Colonic mucosa (tissue), 4 donors: ENCODE data around the gene IFI27L2. TPM values are rescaled to one million over a fixed set of nuclear protein-coding genes. Genes with fewer than 3 reads are reported as not detected.

ENCODE experiments used
- DNase-seq: peaks from one replicate; pipeline ENCODE4 v3.0.0-alpha.2; 2020
- H3K27ac ChIP-seq: fragments of 200-600 bp; one replicate; pipeline ENCODE4 v1.8.0; 2021
- H3K27me3 ChIP-seq: fragments of 200-600 bp; one replicate; pipeline ENCODE4 v1.8.0; 2021
- H3K36me3 ChIP-seq: fragments of 200-600 bp; one replicate; pipeline ENCODE4 v1.8.0; 2021
- H3K4me1 ChIP-seq: fragments of 200-600 bp; one replicate; pipeline ENCODE4 v1.8.0; 2021; ENCODE audit warnings: mild to moderate bottlenecking
- H3K4me3 ChIP-seq: fragments of 200-600 bp; one replicate; pipeline ENCODE4 v1.8.0; 2021
- H3K9ac ChIP-seq, 2 donors: one replicate each; pipeline ENCODE4 v1.7.0; 2013; ENCODE audit warnings: control low read depth in 2 of 2, low read depth in 2 of 2, low read length in 2 of 2
- H3K9me3 ChIP-seq: fragments of 200-600 bp; one replicate; pipeline ENCODE4 v1.8.0; 2021
- intact Hi-C: fragments of 100-400 bp; cut with DNase I; formaldehyde crosslinking; loops from one replicate; pipeline ENCODE4 v1.14.1; 2022
- total RNA-seq, 2 donors: library from RNA; stranded (reverse); fragmentation: NEBNext Ultra II Directional in 1 of 2; extraction: Animal tissue kit (Norgen Biotek cat#: 25700) in 1 of 2; gene quantifications; one replicate each; pipeline ENCODE4 v1.2.1, GENCODE V29; 2021
- TF ChIP-seq, protein P1 (sequence below): fragments of 200-600 bp; IDR thresholded peaks from one replicate; pipeline ENCODE4 v1.8.0; 2022; ENCODE audit warnings: antibody characterized with exemption, mild to moderate bottlenecking
- donor health status: healthy.
- donor health status: DM: no; HTN: no; CAD: no.
- donor health status: DM: no; HTN: no; CAD: no.

The IFI27L2 gene
- total RNA-seq, 2 donors from 2014 or later, result 27.6 to 51.4 TPM

DNA sequence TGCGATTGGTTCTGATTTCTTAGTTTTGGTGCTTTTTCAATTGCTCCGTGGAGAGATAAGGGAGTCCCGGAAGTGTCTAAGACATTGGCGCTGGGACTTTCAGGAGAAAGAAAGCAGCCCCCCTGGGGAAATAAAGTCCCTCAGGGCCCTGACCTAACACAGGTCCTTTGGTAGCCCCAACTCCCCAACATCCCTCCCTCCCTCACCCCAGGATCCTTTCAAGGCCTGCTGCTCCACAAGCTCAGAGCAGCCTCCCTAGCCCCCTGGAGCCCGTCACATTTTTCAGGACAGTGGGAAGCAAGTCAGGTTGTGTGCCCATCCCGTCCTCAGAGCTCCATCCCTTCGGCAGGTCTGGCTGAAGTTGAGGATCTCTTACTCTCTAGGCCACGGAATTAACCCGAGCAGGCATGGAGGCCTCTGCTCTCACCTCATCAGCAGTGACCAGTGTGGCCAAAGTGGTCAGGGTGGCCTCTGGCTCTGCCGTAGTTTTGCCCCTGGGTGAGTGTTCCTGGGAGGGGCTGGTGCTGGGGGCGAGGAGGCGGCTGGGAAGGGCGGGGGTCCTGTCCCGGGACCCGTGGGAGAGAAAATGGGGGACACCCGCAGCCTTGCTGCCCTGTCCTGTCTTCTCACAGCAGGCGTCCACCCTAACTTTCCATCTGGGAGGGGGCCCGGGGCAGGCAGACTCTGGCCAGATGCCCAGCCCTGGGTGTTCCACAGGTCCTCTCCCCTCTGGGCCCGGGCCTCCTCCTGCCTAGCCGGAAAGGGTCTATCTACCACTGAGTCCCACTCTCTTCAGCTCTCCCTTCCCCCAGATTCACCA is 17.9 kb downstream of the IFI27L2 start:
- H3K4me3 ChIP-seq, result peak overlapping the region; percentile 40
- peak overlapping the region; percentile 28 to 44 for H3K9ac ChIP-seq
- peak overlapping the region; percentile 74 for H3K27ac ChIP-seq
- TF ChIP-seq, protein P1, sequence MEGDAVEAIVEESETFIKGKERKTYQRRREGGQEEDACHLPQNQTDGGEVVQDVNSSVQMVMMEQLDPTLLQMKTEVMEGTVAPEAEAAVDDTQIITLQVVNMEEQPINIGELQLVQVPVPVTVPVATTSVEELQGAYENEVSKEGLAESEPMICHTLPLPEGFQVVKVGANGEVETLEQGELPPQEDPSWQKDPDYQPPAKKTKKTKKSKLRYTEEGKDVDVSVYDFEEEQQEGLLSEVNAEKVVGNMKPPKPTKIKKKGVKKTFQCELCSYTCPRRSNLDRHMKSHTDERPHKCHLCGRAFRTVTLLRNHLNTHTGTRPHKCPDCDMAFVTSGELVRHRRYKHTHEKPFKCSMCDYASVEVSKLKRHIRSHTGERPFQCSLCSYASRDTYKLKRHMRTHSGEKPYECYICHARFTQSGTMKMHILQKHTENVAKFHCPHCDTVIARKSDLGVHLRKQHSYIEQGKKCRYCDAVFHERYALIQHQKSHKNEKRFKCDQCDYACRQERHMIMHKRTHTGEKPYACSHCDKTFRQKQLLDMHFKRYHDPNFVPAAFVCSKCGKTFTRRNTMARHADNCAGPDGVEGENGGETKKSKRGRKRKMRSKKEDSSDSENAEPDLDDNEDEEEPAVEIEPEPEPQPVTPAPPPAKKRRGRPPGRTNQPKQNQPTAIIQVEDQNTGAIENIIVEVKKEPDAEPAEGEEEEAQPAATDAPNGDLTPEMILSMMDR, result no peak
- DNase-seq, result no peak
- no peaks in the 10 kb centered on the region for H3K9me3 ChIP-seq
- no peaks in the 10 kb centered on the region for H3K36me3 ChIP-seq
- no peaks in the 10 kb centered on the region for H3K27me3 ChIP-seq
- intact Hi-C loops, result no loop called here
- no peaks in the 10 kb centered on the region for H3K4me1 ChIP-seq

DNA sequence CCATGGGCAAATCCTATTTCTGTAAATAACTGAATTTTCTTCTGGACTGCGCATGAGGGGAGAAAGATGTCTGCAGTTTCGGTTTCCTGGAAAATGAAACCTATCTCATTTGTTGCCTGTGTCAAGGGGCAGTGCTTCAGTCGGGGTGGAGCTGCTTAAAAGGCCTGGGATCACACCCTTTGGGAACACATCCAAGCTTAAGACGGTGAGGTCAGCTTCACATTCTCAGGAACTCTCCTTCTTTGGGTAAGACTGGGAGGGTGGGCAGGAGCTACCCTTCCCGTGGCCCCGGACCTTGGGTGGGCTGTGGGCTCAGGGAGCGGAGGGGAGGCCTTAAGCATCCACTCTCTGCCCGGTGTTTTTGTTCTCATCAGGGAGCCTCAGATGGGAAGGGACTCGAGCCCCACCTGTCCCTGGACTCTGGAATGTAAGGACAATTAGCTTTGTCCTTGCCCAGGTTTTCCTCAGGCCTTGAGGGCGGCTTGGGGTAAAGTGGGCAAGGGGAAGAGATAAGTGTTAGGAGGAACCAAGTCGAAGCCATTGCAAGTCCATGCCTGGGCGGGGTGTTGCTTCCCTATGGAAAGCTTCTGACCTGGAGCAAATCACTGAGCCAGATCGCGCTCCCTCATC is 18.7 kb downstream of the IFI27L2 start, which contains the start of gene IFI27:
TSS of gene IFI27 (plus strand) at position 185 of the 630 bp plus-strand sequence.
- Histone ChIP-seq H3K36me3 (no peaks in the 10 kb centered on the region), H3K9ac (peak within 1 kb of the TSS; percentile 44 to 62), H3K4me3 (peak within 1 kb of the TSS; percentile 40), H3K27me3 (no peaks in the 10 kb centered on the region), H3K9me3 (no peaks in the 10 kb centered on the region), H3K4me1 (no peaks in the 10 kb centered on the region), H3K27ac (peak within 1 kb of the TSS; percentile 74)
- intact Hi-C loops, result no loop called here
- TF ChIP-seq, protein P1, result no peak
- peak; percentile 82 for DNase-seq

DNA sequence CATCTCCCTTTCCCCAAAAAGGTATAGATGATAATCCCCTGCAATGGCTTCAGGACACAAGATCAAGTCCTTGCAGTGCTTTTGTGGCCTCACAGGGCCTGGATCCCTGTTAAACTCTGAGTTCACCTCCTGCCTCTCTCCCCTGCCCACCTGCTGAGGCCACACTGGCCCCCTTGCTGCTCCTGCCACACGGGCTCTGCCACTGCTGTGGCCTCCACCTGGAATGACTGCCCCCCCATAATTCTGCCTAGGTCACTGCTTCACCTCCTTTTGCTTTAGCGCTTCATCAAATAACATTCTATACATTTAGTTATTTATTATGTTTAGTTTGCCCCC is 19.5 kb downstream of the IFI27L2 start:
- intact Hi-C loops, result no loop called here
- Histone ChIP-seq H3K9me3 (no peaks in the 10 kb centered on the region), H3K27ac (peak overlapping the region; percentile 74), H3K4me1 (no peaks in the 10 kb centered on the region), H3K4me3 (no peak overlapping the region), H3K36me3 (no peaks in the 10 kb centered on the region), H3K27me3 (no peaks in the 10 kb centered on the region), H3K9ac (no peak overlapping the region)
- no peak for DNase-seq
- TF ChIP-seq, protein P1, result no peak

DNA sequence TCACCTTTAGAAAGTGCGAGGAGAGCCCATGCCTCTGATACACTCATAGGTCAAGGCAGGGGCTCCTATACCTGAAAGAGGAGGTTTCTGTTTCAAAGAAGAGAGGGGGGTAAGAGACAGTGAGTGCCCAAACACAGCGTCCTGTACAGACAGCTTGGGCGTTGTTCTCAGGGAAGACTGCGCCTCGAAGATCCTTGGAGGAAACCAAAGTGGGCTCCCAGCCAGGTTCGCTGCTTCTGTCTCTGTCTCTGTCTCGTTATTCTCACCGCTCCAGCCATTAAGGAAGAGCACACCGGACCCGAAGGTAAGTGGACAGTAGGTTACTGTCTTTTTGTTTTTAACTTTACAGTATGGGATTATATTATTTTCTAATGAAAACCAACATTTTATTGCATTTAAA is 24.7 kb downstream of the IFI27L2 start:
- Histone ChIP-seq H3K4me1 (no peaks in the 10 kb centered on the region), H3K36me3 (no peaks in the 10 kb centered on the region), H3K4me3 (no peak overlapping the region), H3K27ac (no peak overlapping the region), H3K27me3 (no peaks in the 10 kb centered on the region), H3K9me3 (no peaks in the 10 kb centered on the region), H3K9ac (no peak overlapping the region)
- TF ChIP-seq, protein P1, result no peak
- DNase-seq, result no peak
- intact Hi-C loops, result no loop called here

DNA sequence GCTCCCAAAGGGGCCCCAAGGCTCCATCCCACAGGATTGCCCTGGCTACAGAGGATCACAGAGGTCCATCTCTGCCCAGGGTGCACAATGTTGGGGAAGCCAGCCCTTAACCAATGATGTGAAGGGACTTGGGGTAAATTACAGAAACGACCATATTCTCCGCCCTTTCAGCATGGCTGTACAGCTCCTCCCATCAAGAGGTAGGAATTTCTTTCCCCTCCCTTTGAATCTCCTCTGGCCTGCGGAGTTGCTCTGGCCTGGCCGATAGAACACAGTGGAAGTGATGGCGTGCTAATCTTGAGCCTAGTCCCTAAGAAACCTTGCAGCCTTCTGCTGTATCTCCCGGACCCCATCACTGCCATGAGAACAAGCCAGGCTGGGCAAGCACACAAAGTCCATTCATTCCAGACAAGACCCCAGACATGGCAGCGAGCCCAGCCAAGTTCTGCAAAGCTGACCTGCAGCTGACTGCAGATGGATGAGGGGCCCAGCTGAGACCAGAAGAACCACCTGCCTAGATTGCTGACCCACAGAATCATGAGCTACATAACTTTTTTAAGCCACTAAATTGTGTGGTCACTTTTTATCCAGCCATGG is 25.8 kb downstream of the IFI27L2 start:
- H3K4me1 ChIP-seq, result no peaks in the 10 kb centered on the region
- H3K9me3 ChIP-seq, result no peaks in the 10 kb centered on the region
- no peaks in the 10 kb centered on the region for H3K36me3 ChIP-seq
- H3K27me3 ChIP-seq, result no peaks in the 10 kb centered on the region
- intact Hi-C loops, result no loop called here
- TF ChIP-seq, protein P1, result no peak
- H3K4me3 ChIP-seq, result no peak overlapping the region
- H3K27ac ChIP-seq, result peak overlapping the region; percentile 62
- no peak for DNase-seq
- H3K9ac ChIP-seq, result no peak overlapping the region
